GM12873 (cell line): Measurements from ENCODE around the gene GOLPH3L.

Experiments
- TF ChIP-seq, protein P1 (sequence below): IDR thresholded peaks from 2 replicates; pipeline ENCODE4 v1.5.1; 2012; ENCODE audit warnings: low read depth, mild to moderate bottlenecking, moderate library complexity, low read length, control low read depth; ENCODE audit not compliant: insufficient read depth; ENCODE audit errors: missing control alignments

The GOLPH3L gene

DNA sequence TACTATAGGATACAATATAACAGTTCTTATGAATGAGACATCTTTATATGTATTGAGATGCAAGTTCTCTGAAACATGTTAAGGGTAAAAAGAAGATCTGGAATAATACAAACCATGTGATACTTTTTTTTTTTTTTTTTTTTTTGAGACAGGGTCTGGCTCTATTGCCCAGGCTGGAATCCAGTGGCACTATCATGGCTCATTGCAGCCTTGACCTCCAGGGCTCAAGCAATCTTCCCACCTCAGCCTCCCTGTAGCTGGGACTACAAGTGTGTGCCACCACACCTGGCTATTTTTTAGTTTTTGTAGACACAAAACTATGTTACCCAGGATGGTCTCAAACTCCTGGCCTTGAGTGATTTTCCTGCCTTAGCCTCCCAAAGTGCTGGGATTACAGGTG lies 95.4 kb downstream of the GOLPH3L start:
- TF ChIP-seq, protein P1, sequence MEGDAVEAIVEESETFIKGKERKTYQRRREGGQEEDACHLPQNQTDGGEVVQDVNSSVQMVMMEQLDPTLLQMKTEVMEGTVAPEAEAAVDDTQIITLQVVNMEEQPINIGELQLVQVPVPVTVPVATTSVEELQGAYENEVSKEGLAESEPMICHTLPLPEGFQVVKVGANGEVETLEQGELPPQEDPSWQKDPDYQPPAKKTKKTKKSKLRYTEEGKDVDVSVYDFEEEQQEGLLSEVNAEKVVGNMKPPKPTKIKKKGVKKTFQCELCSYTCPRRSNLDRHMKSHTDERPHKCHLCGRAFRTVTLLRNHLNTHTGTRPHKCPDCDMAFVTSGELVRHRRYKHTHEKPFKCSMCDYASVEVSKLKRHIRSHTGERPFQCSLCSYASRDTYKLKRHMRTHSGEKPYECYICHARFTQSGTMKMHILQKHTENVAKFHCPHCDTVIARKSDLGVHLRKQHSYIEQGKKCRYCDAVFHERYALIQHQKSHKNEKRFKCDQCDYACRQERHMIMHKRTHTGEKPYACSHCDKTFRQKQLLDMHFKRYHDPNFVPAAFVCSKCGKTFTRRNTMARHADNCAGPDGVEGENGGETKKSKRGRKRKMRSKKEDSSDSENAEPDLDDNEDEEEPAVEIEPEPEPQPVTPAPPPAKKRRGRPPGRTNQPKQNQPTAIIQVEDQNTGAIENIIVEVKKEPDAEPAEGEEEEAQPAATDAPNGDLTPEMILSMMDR = no peak

DNA sequence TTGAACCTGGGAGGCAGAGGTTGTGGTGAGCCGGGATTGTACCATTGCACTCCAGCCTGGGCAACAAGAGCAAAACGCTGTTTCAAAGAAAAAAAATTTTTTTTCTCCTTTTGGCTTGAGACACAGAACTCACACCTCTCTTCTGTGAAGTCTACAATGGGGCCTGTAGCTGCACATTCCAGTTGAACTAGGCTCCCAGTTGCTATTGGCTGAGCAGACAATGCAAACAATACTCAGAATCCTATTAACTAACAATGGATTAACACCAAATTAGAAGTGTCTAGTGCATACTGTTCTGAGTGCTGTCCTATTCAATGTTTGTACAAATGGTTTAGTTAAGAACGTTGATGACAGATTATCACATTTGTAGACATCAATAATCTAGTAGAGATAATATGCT lies 100.0 kb downstream of the GOLPH3L start:
- TF ChIP-seq, protein P1 = no peak
